GM10248 (cell line): ENCODE results near the gene ZNF79.

ENCODE experiments used
- CTCF ChIA-PET: fragments of 300-600 bp; sonication (Branson Sonifier 250); formaldehyde crosslinking; extraction: SDS; loops from one replicate; lab custom pipeline; 2021; ENCODE audit warnings: antibody characterized with exemption; lab: Yijun Ruan, JAX
- POLR2A ChIA-PET: fragments of 350-650 bp; sonication (Branson Sonifier 250); formaldehyde crosslinking; extraction: SDS; loops from one replicate; lab custom pipeline; 2020; ENCODE audit warnings: antibody characterized with exemption; lab: Yijun Ruan, JAX
- DNase-seq: peaks from one replicate; pipeline ENCODE4 v3.0.0; 2012; ENCODE audit errors: extremely low spot score
- TF ChIP-seq, protein P1 (sequence below): IDR thresholded peaks from 2 replicates; pipeline ENCODE4 v1.5.1; 2012; ENCODE audit warnings: mild to moderate bottlenecking, low read depth; ENCODE audit errors: extremely low read depth, missing control alignments, control extremely low read depth

Gene ZNF79

DNA sequence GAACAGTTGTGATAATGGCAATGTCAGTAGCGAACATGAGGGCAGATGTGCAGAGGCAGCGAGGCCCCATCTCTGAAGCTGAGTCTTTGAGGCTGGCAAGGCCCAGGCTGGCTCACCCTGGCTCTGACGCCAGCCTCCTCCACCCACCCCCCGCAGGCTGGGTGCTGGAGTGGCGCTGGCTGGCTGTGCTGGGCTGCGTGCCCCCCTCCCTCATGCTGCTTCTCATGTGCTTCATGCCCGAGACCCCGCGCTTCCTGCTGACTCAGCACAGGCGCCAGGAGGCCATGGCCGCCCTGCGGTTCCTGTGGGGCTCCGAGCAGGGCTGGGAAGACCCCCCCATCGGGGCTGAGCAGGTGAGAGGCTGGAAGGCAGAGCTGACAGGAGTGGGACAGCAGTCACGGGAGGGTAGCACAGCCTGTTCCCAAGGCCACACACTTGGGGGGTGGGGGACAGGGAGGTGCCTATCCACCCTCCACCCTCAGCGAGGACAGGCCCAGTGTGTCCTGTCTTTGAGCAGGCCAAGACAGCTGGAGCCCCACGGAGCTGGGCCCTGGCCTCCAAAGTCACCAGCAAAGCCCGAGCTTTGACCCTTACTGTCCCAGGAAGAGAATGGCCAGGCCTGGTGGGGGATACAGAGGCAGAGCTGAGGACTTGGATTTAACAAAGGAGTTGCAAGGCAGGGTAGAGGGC lies 21.6 kb upstream of the ZNF79 start:
- no peak for DNase-seq
- POLR2A ChIA-PET: no interaction called here
- CTCF ChIA-PET: no interaction called here
- TF ChIP-seq, protein P1, sequence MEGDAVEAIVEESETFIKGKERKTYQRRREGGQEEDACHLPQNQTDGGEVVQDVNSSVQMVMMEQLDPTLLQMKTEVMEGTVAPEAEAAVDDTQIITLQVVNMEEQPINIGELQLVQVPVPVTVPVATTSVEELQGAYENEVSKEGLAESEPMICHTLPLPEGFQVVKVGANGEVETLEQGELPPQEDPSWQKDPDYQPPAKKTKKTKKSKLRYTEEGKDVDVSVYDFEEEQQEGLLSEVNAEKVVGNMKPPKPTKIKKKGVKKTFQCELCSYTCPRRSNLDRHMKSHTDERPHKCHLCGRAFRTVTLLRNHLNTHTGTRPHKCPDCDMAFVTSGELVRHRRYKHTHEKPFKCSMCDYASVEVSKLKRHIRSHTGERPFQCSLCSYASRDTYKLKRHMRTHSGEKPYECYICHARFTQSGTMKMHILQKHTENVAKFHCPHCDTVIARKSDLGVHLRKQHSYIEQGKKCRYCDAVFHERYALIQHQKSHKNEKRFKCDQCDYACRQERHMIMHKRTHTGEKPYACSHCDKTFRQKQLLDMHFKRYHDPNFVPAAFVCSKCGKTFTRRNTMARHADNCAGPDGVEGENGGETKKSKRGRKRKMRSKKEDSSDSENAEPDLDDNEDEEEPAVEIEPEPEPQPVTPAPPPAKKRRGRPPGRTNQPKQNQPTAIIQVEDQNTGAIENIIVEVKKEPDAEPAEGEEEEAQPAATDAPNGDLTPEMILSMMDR: no peak

DNA sequence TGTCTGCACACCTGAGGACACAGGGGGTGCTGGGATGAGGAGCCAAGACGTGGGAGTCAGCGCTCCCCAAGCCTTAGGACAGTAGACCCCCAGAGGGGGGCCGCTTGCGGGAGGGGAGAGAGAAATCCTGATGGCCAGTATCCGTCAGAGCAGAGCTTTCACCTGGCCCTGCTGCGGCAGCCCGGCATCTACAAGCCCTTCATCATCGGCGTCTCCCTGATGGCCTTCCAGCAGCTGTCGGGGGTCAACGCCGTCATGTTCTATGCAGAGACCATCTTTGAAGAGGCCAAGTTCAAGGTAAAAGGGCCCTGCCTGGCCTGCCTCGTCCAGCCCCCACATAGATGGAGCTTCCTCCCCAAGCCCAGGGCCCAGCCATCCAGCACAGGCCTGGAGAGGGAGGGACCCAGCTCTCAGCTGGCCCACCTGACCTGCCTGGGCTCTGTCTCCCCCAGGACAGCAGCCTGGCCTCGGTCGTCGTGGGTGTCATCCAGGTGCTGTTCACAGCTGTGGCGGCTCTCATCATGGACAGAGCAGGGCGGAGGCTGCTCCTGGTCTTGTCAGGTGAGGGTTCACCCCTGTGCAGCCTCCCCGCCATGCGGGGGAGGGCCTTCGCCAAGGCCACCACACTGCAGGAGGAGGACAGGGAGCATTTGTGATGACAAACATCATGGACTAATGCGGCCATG lies 20.5 kb upstream of the ZNF79 start:
- ChIA-PET POLR2A (no interaction called here), CTCF (interaction anchor here (0.9 kb wide), 1 partner anchor 9 kb away, joined by 3 read pairs; no protein-coding TSS in a partner anchor)
- TF ChIP-seq, protein P1: no peak
- DNase-seq: no peak

DNA sequence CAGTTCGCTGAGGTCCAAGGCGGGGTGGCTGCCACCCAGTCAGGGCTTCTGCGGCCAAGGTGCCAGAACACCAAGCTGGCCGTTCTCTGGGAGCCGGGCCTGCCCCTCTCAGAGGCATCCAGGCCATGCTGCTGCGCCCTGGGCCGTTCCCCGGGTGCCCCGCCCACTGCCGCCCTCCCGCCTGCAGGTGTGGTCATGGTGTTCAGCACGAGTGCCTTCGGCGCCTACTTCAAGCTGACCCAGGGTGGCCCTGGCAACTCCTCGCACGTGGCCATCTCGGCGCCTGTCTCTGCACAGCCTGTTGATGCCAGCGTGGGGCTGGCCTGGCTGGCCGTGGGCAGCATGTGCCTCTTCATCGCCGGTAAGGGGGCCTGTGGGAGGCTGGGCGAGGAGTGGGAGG lies 19.6 kb upstream of the ZNF79 start:
- ChIA-PET POLR2A (interaction anchor here (0.6 kb wide), 1 partner anchor 47 kb away, joined by 3 read pairs; the partner anchor contains the start of genes LRSAM1 and RPL12), CTCF (interaction anchor here (1.8 kb wide), 1 partner anchor 12 kb away, joined by 4 read pairs; no protein-coding TSS in a partner anchor)
- no peak for DNase-seq
- TF ChIP-seq, protein P1: no peak

DNA sequence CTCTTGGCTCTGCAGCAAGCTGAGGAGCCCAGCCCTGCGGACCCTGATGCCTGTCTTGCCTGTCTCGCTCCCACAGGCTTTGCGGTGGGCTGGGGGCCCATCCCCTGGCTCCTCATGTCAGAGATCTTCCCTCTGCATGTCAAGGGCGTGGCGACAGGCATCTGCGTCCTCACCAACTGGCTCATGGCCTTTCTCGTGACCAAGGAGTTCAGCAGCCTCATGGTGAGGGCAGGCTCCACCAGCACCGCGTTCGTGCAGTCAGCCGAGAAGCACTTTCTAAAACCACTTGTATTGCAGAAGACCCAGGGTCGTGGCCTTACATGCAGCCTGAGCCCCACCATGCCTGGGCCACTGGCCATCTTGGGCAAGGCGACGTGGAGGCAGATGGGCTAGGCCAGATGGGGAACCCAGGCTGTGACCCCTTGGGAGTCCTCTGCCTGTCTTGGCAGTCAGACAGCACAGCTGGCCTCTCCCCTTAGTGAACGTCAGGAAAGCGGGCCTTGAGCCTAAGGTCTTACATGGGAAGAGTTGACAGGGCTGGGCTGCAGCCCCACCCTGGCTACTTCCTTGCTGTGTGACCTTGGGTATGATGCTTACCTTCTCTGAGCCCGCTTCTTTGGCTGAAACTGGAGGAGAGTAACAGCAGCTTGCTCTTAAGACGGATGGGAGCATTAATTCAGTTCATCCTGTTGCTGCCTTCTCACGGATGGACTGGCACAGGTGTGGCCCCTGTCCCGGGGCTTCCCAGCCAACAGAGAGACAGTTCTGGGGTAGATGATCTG lies 18.6 kb upstream of the ZNF79 start:
- POLR2A ChIA-PET: no interaction called here
- TF ChIP-seq, protein P1: no peak
- CTCF ChIA-PET: interaction anchor here (1.1 to 1.8 kb wide), 3 partner anchors 9 to 12 kb away, joined by 3 to 4 read pairs (median 3); partner anchors contain the start of gene SLC2A8
- DNase-seq: no peak

DNA sequence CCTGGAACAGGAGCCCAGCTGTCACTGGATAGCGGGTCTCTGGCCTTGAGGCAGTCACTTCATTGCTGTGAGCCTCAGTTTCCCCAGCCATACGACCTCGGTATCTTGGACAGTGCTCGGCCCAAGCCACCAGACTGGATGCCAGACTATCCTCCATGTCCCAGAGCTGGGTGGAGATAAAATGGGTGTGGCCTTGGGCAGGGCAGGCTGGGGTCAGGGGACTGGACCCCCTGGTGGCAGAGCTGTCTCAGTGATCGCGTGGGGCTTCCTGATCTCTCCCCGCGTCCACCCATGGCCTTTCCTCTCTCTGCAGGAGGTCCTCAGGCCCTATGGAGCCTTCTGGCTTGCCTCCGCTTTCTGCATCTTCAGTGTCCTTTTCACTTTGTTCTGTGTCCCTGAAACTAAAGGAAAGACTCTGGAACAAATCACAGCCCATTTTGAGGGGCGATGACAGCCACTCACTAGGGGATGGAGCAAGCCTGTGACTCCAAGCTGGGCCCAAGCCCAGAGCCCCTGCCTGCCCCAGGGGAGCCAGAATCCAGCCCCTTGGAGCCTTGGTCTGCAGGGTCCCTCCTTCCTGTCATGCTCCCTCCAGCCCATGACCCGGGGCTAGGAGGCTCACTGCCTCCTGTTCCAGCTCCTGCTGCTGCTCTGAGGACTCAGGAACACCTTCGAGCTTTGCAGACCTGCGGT lies 17.2 kb upstream of the ZNF79 start:
- ChIA-PET POLR2A (no interaction called here), CTCF (interaction anchor here (0.9 to 1.7 kb wide), 5 partner anchors 10 to 17 kb away, joined by 3 to 5 read pairs (median 4); partner anchors contain the start of genes SLC2A8 and ZNF79)
- no peak for DNase-seq
- TF ChIP-seq, protein P1: no peak
